ENCODE measurements around the gene ACSL4. TPM values are rescaled to one million over a fixed set of nuclear protein-coding genes. Genes with fewer than 3 reads are reported as not detected.
A peak's percentile ranks its signal among the peaks of the same experiment; 100 is the strongest.

ACSL4 gene
- total and polyA plus RNA-seq, 9 of the 15 experiments (the other 6 are each of a cell fraction or from before 2014, with no cell fraction given) = 9.8 to 35.1 (median 25.5) TPM

GRCh38 chrX:109739625-109740432 lies 6.8 kb upstream of the ACSL4 start (continued):
- TF ChIP-seq, protein P1, sequence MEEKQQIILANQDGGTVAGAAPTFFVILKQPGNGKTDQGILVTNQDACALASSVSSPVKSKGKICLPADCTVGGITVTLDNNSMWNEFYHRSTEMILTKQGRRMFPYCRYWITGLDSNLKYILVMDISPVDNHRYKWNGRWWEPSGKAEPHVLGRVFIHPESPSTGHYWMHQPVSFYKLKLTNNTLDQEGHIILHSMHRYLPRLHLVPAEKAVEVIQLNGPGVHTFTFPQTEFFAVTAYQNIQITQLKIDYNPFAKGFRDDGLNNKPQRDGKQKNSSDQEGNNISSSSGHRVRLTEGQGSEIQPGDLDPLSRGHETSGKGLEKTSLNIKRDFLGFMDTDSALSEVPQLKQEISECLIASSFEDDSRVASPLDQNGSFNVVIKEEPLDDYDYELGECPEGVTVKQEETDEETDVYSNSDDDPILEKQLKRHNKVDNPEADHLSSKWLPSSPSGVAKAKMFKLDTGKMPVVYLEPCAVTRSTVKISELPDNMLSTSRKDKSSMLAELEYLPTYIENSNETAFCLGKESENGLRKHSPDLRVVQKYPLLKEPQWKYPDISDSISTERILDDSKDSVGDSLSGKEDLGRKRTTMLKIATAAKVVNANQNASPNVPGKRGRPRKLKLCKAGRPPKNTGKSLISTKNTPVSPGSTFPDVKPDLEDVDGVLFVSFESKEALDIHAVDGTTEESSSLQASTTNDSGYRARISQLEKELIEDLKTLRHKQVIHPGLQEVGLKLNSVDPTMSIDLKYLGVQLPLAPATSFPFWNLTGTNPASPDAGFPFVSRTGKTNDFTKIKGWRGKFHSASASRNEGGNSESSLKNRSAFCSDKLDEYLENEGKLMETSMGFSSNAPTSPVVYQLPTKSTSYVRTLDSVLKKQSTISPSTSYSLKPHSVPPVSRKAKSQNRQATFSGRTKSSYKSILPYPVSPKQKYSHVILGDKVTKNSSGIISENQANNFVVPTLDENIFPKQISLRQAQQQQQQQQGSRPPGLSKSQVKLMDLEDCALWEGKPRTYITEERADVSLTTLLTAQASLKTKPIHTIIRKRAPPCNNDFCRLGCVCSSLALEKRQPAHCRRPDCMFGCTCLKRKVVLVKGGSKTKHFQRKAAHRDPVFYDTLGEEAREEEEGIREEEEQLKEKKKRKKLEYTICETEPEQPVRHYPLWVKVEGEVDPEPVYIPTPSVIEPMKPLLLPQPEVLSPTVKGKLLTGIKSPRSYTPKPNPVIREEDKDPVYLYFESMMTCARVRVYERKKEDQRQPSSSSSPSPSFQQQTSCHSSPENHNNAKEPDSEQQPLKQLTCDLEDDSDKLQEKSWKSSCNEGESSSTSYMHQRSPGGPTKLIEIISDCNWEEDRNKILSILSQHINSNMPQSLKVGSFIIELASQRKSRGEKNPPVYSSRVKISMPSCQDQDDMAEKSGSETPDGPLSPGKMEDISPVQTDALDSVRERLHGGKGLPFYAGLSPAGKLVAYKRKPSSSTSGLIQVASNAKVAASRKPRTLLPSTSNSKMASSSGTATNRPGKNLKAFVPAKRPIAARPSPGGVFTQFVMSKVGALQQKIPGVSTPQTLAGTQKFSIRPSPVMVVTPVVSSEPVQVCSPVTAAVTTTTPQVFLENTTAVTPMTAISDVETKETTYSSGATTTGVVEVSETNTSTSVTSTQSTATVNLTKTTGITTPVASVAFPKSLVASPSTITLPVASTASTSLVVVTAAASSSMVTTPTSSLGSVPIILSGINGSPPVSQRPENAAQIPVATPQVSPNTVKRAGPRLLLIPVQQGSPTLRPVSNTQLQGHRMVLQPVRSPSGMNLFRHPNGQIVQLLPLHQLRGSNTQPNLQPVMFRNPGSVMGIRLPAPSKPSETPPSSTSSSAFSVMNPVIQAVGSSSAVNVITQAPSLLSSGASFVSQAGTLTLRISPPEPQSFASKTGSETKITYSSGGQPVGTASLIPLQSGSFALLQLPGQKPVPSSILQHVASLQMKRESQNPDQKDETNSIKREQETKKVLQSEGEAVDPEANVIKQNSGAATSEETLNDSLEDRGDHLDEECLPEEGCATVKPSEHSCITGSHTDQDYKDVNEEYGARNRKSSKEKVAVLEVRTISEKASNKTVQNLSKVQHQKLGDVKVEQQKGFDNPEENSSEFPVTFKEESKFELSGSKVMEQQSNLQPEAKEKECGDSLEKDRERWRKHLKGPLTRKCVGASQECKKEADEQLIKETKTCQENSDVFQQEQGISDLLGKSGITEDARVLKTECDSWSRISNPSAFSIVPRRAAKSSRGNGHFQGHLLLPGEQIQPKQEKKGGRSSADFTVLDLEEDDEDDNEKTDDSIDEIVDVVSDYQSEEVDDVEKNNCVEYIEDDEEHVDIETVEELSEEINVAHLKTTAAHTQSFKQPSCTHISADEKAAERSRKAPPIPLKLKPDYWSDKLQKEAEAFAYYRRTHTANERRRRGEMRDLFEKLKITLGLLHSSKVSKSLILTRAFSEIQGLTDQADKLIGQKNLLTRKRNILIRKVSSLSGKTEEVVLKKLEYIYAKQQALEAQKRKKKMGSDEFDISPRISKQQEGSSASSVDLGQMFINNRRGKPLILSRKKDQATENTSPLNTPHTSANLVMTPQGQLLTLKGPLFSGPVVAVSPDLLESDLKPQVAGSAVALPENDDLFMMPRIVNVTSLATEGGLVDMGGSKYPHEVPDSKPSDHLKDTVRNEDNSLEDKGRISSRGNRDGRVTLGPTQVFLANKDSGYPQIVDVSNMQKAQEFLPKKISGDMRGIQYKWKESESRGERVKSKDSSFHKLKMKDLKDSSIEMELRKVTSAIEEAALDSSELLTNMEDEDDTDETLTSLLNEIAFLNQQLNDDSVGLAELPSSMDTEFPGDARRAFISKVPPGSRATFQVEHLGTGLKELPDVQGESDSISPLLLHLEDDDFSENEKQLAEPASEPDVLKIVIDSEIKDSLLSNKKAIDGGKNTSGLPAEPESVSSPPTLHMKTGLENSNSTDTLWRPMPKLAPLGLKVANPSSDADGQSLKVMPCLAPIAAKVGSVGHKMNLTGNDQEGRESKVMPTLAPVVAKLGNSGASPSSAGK (IDR thresholded peaks at IDR 0.05) = peak; percentile 51; the same call in 1 of the 2 replicates
- TF ChIP-seq THRAP3 (IDR thresholded peaks at IDR 0.05; ENCODE audit: borderline replicate concordance) = no peak
- no peak for TF ChIP-seq SNRNP70 (optimal IDR thresholded peaks at IDR 0.05; ENCODE audit: low read depth, low read length)
- TF ChIP-seq TEAD4 (IDR thresholded peaks at IDR 0.05; ENCODE audit: low read length) = no peak
- no peak for TF ChIP-seq TEAD4 (CRISPR knock-in tag; IDR thresholded peaks at IDR 0.05; ENCODE audit: borderline replicate concordance)
- TF ChIP-seq SAFB (IDR thresholded peaks at IDR 0.05; ENCODE audit: borderline replicate concordance, low read depth, low read length) = no peak
- no peak for TF ChIP-seq ZZZ3 (IDR thresholded peaks at IDR 0.05)
- TF ChIP-seq ARID1B (IDR thresholded peaks at IDR 0.05) = peak; percentile 21; the same call in 1 of the 2 replicates
- TF ChIP-seq SMARCE1 (IDR thresholded peaks at IDR 0.05) = 0 out of 2 replicates have a peak, but pooled peaks have one; percentile 10
- no peak for TF ChIP-seq ZNF551 (CRISPR knock-in tag; IDR thresholded peaks at IDR 0.05)
- TF ChIP-seq CEBPG (CRISPR knock-in tag; IDR thresholded peaks at IDR 0.05) = no peak
- TF ChIP-seq CEBPG (tag; conservative IDR thresholded peaks at IDR 0.05 in 1 of 2, IDR thresholded peaks at IDR 0.05 in 1 of 2) = peak in 1 of 2 experiments; percentile 53; a peak in 1 of 4 replicates
- no peak for TF ChIP-seq EWSR1 (IDR thresholded peaks at IDR 0.05; ENCODE audit: borderline replicate concordance, low read depth, partially characterized antibody)
- peak; percentile 66 for TF ChIP-seq CEBPB (tag; IDR thresholded peaks at IDR 0.05)
